ENCODE data around the gene ITM2C.

The ITM2C gene

DNA sequence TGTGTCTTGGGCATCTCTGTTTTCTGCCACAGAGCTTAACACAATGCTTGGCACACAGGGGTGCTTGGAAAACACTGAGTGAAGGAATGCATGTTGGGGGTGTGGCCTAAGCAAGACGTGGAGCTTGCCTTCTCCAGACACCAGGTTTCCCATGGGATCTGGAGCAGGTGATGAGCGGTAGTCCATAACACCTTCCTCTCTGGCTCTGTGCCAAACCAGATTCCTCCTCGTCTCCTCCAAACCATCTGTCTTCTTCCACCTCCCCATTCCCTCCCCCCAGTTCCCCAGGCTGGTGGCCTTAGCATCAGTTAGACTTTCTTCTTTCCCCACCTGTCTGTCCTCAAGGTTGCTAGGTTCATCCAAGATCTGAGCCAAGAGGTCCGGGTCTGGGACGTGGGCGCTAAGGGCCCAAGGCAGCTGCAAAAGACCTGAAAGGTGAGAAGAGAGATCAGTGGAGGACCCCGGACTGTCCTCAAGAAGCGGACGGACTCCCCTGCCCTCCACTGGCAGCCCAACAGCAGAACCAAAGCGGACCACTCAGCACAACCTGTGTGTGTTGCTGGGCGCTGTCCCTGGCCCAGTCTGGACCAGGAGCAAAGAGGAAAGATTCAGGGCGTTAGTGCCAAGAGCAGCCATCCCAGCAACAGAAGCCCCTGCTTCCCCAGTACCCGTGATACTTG, 1.2 kb upstream of the ITM2C start:
- TF ChIP-seq, protein P1, sequence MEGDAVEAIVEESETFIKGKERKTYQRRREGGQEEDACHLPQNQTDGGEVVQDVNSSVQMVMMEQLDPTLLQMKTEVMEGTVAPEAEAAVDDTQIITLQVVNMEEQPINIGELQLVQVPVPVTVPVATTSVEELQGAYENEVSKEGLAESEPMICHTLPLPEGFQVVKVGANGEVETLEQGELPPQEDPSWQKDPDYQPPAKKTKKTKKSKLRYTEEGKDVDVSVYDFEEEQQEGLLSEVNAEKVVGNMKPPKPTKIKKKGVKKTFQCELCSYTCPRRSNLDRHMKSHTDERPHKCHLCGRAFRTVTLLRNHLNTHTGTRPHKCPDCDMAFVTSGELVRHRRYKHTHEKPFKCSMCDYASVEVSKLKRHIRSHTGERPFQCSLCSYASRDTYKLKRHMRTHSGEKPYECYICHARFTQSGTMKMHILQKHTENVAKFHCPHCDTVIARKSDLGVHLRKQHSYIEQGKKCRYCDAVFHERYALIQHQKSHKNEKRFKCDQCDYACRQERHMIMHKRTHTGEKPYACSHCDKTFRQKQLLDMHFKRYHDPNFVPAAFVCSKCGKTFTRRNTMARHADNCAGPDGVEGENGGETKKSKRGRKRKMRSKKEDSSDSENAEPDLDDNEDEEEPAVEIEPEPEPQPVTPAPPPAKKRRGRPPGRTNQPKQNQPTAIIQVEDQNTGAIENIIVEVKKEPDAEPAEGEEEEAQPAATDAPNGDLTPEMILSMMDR (IDR thresholded peaks at IDR 0.05; ENCODE audit: insufficient read depth, low read length): no peak
- TF ChIP-seq POLR2AphosphoS5 (IDR thresholded peaks at IDR 0.05; ENCODE audit: low read depth) (no peak), SPI1 (IDR thresholded peaks at IDR 0.05; ENCODE audit: borderline replicate concordance, low read depth) (no peak), GABPA (IDR thresholded peaks at IDR 0.05; ENCODE audit: low read depth) (no peak)
- TF ChIP-seq, protein P2, sequence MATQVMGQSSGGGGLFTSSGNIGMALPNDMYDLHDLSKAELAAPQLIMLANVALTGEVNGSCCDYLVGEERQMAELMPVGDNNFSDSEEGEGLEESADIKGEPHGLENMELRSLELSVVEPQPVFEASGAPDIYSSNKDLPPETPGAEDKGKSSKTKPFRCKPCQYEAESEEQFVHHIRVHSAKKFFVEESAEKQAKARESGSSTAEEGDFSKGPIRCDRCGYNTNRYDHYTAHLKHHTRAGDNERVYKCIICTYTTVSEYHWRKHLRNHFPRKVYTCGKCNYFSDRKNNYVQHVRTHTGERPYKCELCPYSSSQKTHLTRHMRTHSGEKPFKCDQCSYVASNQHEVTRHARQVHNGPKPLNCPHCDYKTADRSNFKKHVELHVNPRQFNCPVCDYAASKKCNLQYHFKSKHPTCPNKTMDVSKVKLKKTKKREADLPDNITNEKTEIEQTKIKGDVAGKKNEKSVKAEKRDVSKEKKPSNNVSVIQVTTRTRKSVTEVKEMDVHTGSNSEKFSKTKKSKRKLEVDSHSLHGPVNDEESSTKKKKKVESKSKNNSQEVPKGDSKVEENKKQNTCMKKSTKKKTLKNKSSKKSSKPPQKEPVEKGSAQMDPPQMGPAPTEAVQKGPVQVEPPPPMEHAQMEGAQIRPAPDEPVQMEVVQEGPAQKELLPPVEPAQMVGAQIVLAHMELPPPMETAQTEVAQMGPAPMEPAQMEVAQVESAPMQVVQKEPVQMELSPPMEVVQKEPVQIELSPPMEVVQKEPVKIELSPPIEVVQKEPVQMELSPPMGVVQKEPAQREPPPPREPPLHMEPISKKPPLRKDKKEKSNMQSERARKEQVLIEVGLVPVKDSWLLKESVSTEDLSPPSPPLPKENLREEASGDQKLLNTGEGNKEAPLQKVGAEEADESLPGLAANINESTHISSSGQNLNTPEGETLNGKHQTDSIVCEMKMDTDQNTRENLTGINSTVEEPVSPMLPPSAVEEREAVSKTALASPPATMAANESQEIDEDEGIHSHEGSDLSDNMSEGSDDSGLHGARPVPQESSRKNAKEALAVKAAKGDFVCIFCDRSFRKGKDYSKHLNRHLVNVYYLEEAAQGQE (IDR thresholded peaks at IDR 0.05; ENCODE audit: insufficient replicate concordance, low read depth): no peak
- Histone ChIP-seq H3K4me3 (replicated peaks; ENCODE audit: insufficient read depth, low read length) (no peak overlapping the region), H3K27me3 (ENCODE audit: insufficient read depth, poor library complexity, severe bottlenecking) (no peaks in the 10 kb centered on the region), H3K27ac (replicated peaks) (no peak overlapping the region)
- no peak for DNase-seq (ENCODE audit: low read depth in 1 of 2, low spot score in 1 of 2)

DNA sequence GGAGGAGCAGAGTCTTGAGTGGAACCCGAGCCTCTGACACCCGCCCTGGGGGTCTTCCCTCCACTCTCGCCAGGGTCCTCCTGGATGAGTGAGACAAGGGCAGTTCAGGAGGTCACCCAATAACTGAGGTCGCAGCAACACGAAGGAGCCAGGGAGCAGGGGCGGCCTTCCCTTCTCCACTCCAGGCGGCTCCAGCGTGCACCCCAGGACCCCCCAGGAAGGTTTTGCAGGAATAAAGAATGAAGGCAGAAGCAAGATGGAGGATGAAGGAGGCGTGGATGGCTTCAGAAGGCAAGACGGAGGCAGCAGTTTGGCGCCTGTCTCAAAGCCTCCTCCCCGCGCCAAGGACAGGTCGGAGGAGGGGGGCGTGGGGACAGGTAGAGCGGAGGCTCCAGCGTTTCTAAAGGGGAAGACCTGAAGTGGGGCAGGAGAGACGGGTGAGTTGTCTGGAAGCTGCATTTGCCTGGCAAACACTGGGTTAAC, 579 bp upstream of the ITM2C start:
- H3K27me3 ChIP-seq (ENCODE audit: insufficient read depth, poor library complexity, severe bottlenecking): no peaks in the 10 kb centered on the region
- peak overlapping the region; percentile 84 for H3K4me3 ChIP-seq (replicated peaks; ENCODE audit: insufficient read depth, low read length)
- TF ChIP-seq, protein P2 (IDR thresholded peaks at IDR 0.05; ENCODE audit: insufficient replicate concordance, low read depth): no peak
- TF ChIP-seq POLR2AphosphoS5 (IDR thresholded peaks at IDR 0.05; ENCODE audit: low read depth): no peak
- no peak for TF ChIP-seq SPI1 (IDR thresholded peaks at IDR 0.05; ENCODE audit: borderline replicate concordance, low read depth)
- TF ChIP-seq, protein P1 (IDR thresholded peaks at IDR 0.05; ENCODE audit: insufficient read depth, low read length): no peak
- TF ChIP-seq GABPA (IDR thresholded peaks at IDR 0.05; ENCODE audit: low read depth): no peak
- H3K27ac ChIP-seq (replicated peaks): no peak overlapping the region
- DNase-seq (ENCODE audit: low read depth in 1 of 2, low spot score in 1 of 2): no peak

DNA sequence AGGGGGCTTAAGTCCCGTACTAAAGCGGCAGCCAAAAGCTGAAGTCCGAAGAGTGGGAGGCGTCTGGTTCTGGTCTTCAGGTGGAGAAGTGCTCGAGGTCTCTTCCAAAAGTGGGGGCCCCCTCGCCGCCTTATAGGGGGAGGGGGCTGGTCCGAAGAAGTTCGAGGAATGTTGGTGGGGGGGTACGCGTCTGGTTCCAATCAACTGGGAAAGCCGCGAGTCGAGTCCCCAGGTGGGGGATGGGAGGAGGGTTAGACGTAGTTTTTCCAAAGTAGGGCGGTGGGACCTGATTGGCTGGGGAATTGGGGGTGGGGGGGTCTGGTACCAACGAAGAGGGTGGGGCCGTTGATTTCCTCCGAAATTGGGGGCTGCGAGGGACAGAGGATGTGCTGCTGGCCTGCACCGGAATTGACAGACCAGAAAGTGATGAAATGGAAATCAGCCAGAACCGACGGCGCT, 594 bp downstream of the ITM2C start:
- peak overlapping the region; percentile 84 for H3K4me3 ChIP-seq (replicated peaks; ENCODE audit: insufficient read depth, low read length)
- no peaks in the 10 kb centered on the region for H3K27me3 ChIP-seq (ENCODE audit: insufficient read depth, poor library complexity, severe bottlenecking)
- TF ChIP-seq POLR2AphosphoS5 (IDR thresholded peaks at IDR 0.05; ENCODE audit: low read depth): no peak; the same call in 1 of the 2 replicates
- TF ChIP-seq, protein P2 (IDR thresholded peaks at IDR 0.05; ENCODE audit: insufficient replicate concordance, low read depth): no peak
- peak overlapping the region; percentile 63 for H3K27ac ChIP-seq (replicated peaks)
- DNase-seq (ENCODE audit: low read depth in 1 of 2, low spot score in 1 of 2): no peak
